ENCODE data around the gene COQ10A.

DNA sequence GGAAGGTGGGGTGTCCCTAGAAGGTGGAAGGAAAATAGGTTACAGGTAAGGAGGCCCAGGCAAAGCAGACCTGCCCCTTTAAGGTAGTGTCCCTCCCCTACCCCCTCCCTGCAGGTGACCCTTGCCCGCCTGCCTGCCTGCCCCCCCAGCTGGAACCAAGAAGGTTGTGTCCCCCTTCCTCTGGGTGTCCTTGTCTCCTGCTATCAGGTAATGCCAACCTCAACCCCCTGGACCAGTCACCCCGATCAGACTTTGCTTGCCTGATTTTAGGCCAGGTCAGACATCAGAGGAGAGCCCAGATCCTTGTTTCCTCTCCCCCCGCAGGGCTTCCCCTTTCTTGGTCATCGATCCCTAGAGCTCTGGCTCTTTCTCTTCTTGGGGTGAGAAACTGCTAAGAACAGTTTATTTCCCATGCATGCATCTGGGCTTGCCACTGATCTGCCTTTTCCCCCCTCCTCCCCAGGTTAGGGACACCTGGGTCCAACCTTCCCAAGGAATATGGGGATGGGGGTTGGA lies 36.8 kb upstream of the COQ10A start, which contains the start of gene SLC39A5:
- TF ChIP-seq, protein P1, sequence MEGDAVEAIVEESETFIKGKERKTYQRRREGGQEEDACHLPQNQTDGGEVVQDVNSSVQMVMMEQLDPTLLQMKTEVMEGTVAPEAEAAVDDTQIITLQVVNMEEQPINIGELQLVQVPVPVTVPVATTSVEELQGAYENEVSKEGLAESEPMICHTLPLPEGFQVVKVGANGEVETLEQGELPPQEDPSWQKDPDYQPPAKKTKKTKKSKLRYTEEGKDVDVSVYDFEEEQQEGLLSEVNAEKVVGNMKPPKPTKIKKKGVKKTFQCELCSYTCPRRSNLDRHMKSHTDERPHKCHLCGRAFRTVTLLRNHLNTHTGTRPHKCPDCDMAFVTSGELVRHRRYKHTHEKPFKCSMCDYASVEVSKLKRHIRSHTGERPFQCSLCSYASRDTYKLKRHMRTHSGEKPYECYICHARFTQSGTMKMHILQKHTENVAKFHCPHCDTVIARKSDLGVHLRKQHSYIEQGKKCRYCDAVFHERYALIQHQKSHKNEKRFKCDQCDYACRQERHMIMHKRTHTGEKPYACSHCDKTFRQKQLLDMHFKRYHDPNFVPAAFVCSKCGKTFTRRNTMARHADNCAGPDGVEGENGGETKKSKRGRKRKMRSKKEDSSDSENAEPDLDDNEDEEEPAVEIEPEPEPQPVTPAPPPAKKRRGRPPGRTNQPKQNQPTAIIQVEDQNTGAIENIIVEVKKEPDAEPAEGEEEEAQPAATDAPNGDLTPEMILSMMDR (IDR thresholded peaks at IDR 0.05) = no peak
- TF ChIP-seq POLR2A (IDR thresholded peaks at IDR 0.05) = no peak

All from testis (tissue), 2 donors.